Right lung (tissue), 5 donors: Measurements from ENCODE around the gene IRX6. TPM values are rescaled to one million over a fixed set of nuclear protein-coding genes. Genes with fewer than 3 reads are reported as not detected.
A peak's percentile ranks its signal among the peaks of the same experiment; 100 is the strongest.

ENCODE experiments used
- DNase-seq, 2 donors: peaks; one replicate each; pipeline ENCODE4 v3.0.0-alpha.2; 2013
- polyA plus RNA-seq, 5 donors: library from polyadenylated mRNA; unstranded; fragments of 120-200 nt; gene quantifications; one replicate each; pipeline versions ENCODE4 v1.2.1 to v1.2.3, GENCODE V29; 2013; ENCODE audit warnings: inconsistent platforms in 1 of 5, low replicate concordance in 1 of 5; ENCODE audit not compliant: insufficient read length in 5 of 5, insufficient read depth in 1 of 5

Gene IRX6
- polyA plus RNA-seq, 5 donors, result 6.2 to 14.4 (median 10.8) TPM

DNA sequence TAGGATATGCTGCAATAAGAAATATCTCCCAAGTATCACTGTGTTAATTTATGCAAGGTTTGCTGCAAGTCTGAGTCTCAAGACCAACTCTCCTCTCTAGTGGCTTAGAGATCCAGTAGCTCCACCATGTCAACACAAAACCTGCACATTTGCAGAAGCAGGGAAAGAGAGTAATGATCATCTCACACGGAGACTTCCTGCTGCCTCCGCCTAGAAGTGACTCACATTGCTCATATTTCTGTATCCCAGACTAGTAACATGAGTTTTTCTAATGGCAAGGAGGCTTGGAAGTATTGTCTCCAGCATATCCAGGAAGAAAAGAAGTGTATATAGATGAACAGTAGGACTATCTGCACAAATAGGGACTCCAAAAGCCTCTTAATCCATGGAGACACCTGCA is 15.0 kb upstream of the IRX6 start:
- no peak for DNase-seq

DNA sequence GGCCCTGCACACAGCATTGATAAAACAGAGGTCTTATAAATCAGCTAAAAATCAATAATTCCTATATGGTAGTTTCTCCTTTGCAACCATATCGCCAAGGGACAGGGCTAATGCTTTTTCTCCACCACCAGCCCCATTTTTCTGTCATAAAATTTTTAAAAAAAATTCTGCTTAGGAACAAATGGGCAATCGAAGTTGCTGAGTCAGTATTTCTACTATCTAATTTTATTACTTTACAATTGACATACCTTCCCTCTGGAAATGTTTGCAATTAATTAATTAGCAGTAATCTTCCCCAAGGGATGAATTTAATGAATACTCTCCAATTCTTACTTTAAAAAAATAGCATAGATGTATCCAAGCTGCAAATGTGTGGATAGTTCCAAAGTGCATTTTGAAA is 1.7 kb upstream of the IRX6 start:
- no peak for DNase-seq

DNA sequence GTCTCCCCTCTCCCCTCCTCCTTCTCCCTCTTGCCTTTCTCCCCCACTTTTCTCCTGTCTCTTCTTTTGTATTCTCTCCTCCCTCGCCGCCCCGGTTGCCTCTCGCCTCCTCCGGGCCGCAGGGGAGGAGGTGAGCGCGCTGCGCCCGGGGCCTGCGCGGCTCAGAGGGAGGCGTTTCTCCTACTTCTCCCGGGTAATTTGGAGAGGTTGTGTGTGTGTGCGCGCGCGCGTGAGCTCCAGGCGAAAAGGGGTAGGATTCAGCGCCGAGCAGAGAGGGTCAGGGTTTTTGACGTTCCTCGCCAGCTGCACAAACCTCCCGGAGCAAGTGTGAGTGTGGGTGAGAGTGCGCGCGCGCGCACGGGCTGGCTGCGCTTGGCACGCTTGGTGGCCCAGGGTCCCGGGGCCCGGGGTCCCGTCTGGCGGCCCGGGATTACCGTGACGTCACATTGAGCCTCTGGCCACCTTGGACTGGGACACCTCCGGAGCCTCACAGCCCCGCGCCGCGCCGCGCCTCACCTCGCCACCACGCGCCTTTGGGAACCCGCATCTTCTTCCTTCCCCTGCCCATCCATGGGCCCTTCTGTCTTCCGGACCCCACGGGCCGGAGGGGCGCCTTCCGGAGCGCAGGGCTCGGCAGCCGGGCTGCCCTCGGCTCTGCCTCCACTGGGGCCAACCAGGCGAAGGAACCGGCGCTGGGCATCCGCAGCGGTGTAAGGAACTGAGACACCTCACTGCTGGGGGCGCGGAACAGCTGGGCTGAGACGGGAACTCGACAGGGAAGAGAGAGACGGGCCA is 479 bp downstream of the IRX6 start:
- peak in 1 of 2 donors; percentile 29 for DNase-seq

GRCh38 chr16:55325080-55325447 is 1.1 kb downstream of the IRX6 start:
- DNase-seq, result no peak

GRCh38 chr16:55325458-55326109 is 1.6 kb downstream of the IRX6 start:
- DNase-seq, result no peak

DNA sequence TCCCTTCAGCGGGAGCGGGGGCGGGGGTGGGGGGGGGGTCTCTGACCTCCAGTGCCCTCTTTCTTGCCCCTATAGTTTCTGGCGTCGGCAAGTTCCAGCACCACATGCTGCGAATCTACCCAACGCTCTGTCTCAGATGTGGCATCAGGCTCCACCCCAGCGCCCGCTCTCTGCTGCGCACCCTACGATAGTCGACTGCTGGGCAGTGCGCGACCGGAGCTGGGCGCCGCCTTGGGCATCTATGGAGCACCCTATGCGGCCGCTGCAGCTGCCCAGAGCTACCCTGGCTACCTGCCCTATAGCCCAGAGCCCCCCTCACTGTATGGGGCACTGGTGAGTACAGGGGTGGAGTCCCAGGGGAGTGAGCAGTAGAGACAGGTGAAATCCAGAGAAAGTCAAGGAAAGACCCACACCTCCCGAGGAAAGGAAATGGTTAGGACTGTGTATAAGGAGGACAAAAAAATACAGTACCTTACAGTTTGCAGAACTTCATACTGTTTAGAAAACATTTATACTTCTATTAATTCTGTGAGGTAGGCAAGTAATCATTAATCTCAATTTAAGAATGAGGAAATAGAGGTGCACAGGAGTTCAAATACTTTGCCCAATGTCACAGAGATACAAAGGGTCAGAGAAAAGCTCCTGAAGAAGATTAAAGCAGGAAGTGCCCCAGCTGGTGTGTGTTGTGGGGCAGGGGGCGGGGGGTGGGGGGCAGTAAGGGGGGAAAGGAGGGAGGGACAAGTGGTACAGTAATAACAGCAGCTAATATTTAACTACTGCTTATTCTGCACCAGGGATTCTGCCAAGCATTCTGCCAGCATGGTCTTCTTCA is 2.5 kb downstream of the IRX6 start:
- no peak for DNase-seq

- DNase-seq, result no peak
These were observed 4.9 kb downstream of the IRX6 start for GRCh38 chr16:55328611-55329569.

GRCh38 chr16:55329791-55330428 is 5.9 kb downstream of the IRX6 start:
- no peak for DNase-seq

GRCh38 chr16:55330781-55331647 is 7.0 kb downstream of the IRX6 start:
- DNase-seq, result no peak

DNA sequence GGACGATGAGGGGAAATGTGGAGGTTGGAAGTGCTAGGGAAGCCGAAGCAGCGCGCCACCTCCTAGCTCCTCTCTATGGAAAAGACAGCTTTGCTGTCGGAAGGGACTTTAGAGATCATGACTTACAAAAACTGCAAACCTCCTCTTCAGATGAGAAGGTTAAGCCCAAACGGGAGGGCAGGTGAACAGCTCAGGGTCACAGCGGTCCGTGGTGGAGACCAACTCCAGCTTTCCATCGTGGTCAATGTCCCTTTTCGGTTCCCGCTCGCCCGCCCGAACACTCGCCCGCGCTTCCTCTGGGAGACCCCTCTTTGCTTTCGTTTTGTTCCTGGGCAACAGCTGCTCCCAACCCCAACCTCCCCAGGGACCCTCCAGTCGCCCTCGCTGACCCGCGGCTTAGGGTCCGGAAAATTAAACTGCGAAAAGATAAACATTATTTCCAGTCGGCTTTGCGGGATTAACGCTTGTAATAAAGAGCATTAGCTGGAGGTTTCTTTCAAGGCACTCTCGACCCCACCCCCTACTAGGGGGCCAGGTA is 7.7 kb downstream of the IRX6 start:
- no peak for DNase-seq

- DNase-seq, result no peak
These were observed 9.7 kb downstream of the IRX6 start for GRCh38 chr16:55333684-55334083.

DNA sequence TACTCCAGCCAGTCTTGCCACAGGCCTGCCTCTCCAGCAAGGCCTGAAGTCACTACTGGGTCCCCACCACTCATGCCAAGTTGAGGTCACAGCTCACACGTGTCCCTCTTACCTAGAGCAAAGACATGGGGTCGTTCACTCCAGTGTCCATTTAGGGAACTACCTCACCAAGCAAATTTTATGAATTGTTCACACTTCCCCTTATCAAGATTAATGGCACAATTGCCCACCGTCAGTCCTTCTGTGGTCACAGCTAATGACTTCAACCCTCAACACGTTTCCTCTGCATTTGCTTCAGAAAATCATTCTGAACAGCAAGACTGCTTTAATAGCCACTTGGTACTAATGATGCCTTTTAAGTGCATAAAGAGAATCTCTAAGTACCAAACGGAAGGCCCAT is 14.6 kb downstream of the IRX6 start:
- no peak for DNase-seq

GRCh38 chr16:55340445-55340844 is 16.4 kb downstream of the IRX6 start:
- no peak for DNase-seq

GRCh38 chr16:55341681-55342080 is 17.7 kb downstream of the IRX6 start:
- no peak for DNase-seq

DNA sequence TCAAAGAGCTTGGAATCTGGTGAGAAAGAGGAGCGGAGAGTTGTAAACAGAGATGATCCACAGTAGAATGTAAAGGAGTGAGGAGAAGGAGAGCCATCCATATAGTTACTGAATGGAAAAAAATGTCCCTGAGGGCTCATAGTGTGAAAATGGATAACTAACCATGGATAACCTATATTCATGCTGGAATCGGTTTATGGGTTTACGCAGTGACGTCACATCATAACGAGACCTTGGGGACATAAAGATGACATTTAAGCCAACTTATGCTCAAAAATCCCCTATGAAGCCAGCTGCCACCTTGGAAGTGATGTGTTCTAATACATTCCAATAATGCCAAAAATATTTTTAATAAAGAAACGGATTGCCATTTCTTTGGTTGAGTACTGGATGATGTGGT is 22.5 kb downstream of the IRX6 start:
- DNase-seq, result no peak

GRCh38 chr16:55349867-55350266 is 25.9 kb downstream of the IRX6 start:
- DNase-seq, result no peak

DNA sequence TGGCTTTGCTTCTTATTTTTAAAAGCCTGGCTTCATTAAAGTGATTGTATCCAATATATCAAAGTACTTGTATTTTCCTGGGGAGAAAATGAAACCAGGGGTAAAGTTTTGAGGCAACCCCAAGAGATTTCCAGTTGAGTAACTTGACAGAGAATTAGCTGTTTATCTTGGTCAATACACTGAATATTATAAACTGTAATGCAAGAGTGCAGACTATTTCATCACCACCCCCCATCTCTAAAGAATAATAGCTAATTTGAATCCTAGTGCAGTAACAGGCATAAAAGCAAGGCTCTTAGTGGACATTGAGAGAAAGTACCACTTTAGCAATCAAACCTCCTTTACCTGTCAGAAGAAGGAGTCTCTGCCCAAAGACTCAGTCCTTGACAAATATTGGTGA is 27.0 kb downstream of the IRX6 start:
- DNase-seq, result no peak

- no peak for DNase-seq
These were observed 27.9 kb downstream of the IRX6 start for GRCh38 chr16:55351936-55352335.

DNA sequence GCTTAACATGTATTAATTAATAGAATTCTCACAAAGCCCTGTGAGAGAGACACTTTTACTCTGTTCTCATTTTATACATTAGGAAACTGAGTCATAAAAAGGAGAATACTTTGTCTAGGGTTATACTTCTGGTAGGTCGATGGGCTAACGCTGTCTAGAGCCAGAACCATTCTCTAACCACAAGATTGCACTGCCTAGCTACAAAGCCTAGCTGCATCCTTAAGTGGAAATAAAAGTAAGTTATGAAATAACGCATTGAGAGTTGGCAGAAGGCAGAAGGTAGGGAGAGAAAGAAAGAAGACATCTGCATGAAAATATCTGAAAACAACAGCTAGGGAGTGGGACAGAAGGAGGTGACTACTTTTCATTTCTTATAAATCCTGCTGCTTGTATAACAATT is 33.2 kb downstream of the IRX6 start:
- no peak for DNase-seq

- DNase-seq, result no peak
These were observed 35.9 kb downstream of the IRX6 start for GRCh38 chr16:55359946-55360345.
